GM04504 (cell line): Measurements from ENCODE around the gene LAMA3.

Experiments used
- DNase-seq: peaks from one replicate; pipeline ENCODE4 v3.0.0-alpha.2; 2012; ENCODE audit warnings: low read depth

Gene LAMA3

GRCh38 chr18:23850215-23850614 is 161.0 kb downstream of the LAMA3 start:
- DNase-seq: no peak

- DNase-seq: no peak
Observed at GRCh38 chr18:23851470-23852002, 162.3 kb downstream of the LAMA3 start.

- no peak for DNase-seq
Observed at GRCh38 chr18:23852236-23853045, 163.2 kb downstream of the LAMA3 start.

GRCh38 chr18:23853448-23854195 is 164.4 kb downstream of the LAMA3 start:
- DNase-seq: no peak

GRCh38 chr18:23855721-23856120 is 166.5 kb downstream of the LAMA3 start:
- no peak for DNase-seq

GRCh38 chr18:23856466-23857163 is 167.4 kb downstream of the LAMA3 start:
- DNase-seq: no peak

DNA sequence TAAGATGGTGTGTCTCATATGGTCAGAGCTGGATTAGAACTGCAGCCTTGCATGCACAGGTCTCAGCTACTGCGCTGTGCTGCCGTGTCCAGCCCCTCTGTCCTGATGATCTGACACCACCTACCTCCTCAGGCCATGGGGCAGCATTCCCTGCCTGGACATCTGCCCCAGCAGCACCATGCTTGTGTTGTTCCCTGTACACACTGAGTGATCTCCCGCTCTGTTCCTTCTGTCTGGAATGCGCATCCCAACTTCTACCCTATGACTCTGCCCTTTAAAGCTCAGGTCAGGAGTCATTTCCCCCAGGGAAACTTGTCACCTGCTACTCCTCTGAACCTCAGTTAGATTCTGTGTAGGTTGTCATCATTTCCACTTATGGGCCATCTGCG is 167.9 kb downstream of the LAMA3 start:
- DNase-seq: no peak

GRCh38 chr18:23857756-23858155 is 168.5 kb downstream of the LAMA3 start:
- no peak for DNase-seq

GRCh38 chr18:23859466-23860336 is 170.4 kb downstream of the LAMA3 start:
- DNase-seq: no peak

GRCh38 chr18:23861326-23861725 is 172.1 kb downstream of the LAMA3 start:
- no peak for DNase-seq

DNA sequence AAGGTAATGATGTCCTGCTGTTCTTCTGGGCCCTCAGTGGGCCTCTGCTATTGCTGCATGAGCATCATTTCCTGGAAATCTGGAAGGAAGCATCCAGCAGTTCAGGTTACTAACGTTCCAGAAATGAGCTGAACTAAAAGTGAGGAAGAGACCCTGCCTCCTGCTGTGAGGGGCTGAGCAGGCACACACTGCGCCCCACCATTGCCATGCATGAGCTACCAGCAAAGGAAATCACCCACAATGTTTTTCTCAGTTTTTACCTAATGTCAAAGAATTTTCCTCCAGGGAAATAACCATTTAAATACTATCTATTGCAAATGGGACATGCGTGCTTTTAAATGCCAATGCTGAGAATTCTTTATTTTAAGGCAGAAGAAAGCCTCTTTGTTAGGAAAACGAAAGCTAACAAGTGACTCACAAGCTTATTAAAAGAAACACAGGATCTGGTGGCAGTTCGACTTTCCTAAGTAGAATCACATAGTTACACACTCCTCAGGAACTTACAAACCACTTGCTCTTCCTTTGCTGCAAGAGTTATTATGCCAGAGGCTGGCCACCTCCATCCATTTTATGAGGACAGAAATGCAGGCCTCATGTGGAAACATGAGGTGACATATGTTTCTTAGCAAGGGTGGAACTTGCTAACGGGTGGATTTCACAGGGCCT is 172.7 kb downstream of the LAMA3 start:
- DNase-seq: peak; percentile 86

DNA sequence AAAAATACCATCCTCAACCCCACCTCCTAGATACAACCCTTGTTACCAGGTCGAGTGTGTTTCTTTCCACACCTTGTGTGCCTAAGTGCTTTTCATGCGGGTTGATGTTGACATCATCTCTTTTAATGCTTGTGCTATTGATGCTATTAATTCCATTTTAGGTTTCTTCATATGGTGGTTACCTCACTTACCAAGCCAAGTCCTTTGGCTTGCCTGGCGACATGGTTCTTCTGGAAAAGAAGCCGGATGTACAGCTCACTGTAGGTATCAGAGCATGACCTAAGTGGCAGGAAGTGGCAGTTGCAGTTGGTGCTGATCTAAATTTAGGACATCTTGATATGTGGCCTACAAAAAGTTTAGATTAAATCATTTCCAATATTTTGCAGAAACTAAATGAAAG is 175.4 kb downstream of the LAMA3 start:
- no peak for DNase-seq

GRCh38 chr18:23867006-23867405 is 177.8 kb downstream of the LAMA3 start:
- DNase-seq: no peak

DNA sequence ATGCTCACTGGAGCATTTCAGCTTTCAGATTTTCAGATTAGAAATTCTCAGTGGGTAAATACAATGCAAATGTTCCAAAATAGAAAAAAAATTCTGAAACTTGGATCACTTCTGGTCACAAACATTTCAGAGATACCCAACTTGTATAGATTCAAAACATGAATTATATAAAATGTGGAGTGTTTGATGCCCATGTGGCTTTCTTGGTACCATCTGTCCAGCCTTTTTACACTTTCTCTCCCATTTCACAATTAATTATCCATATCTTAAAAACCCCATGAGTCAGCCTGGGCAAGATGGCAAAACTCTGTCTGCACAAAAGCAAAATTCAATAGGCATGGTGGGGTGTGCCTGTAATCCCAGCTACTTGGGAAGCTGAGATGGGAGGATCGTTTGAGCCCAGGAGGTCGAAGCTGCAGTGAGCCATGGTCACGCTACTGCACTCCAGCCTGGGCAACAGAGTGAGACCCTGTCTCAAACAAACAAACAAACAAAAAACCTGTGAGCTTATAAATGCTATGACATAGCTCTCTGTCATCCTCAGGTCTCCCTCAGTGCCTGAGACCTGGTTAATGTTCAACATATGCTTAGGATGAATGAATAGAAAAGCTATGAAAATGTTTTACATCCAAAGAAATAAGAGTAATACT is 179.0 kb downstream of the LAMA3 start:
- DNase-seq: no peak

DNA sequence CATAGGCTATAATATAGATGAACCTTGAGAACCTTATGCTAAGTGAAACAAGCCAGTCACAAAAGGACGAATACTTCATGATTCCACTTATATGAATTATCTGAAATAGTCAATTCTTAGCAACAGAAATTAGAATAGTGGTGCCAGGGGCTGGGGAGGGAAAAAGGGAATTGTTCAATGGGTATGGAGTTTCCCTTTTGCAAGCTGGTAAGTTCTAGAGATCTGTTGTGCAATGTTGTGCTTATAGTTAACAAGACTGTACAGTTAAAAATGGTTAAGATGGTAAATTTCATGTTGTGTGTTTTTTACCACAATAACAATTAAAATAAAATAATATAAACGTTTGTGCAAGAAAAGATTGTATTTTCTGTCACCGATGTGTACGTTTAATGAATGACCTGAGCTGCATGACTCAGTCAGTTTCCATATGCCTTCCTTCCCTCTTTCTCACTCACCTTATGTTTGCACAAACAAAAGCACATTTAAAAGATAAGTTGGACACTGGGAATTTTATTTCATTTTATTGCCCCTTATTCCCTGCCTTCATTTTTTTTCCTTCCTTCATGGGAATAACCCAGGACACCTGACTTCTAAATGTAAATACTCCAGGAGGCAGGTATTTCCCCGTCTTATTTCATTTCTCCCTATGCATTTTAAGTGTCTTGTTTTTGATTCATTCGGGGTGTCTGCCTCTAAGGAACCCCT is 181.6 kb downstream of the LAMA3 start:
- DNase-seq: no peak

DNA sequence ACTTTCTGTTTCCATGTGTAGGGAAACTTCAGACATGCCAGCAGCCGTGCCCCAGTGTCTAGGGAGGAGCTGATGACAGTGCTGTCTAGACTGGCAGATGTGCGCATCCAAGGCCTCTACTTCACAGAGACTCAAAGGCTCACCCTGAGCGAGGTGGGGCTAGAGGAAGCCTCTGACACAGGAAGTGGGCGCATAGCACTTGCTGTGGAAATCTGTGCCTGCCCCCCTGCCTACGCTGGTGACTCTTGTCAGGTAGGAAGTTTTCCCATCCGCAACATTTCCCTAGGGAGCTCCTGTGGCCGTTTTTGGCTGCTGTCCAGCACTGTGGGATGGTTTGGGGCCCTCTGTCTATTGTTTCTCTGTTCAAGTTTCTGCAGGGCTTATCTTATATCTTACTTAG is 182.2 kb downstream of the LAMA3 start:
- no peak for DNase-seq

GRCh38 chr18:23872701-23873550 is 183.7 kb downstream of the LAMA3 start:
- DNase-seq: no peak

- DNase-seq: no peak
Observed at GRCh38 chr18:23875966-23876895, 187.0 kb downstream of the LAMA3 start.
